GM12874 (cell line): ENCODE measurements around the gene TPST2.

Experiments
- CTCF ChIP-seq: IDR thresholded peaks from 2 replicates; pipeline ENCODE4 v1.5.1; 2011; ENCODE audit warnings: low read depth, mild to moderate bottlenecking, control low read depth, low read length, moderate library complexity; ENCODE audit not compliant: insufficient read depth

TPST2 gene

GRCh38 chr22:26585104-26585790, 4.7 kb downstream of the TPST2 start:
- TF ChIP-seq CTCF: no peak

GRCh38 chr22:26584010-26584409, 5.9 kb downstream of the TPST2 start:
- TF ChIP-seq CTCF: no peak

- TF ChIP-seq CTCF: no peak
Measured at GRCh38 chr22:26581633-26582168, 8.2 kb downstream of the TPST2 start.

- TF ChIP-seq CTCF: no peak
Measured at GRCh38 chr22:26581026-26581425, 8.9 kb downstream of the TPST2 start.

GRCh38 chr22:26580240-26580962, 9.5 kb downstream of the TPST2 start:
- no peak for TF ChIP-seq CTCF

GRCh38 chr22:26579331-26579886, 10.5 kb downstream of the TPST2 start:
- TF ChIP-seq CTCF: no peak

GRCh38 chr22:26577081-26577480, 12.9 kb downstream of the TPST2 start:
- no peak for TF ChIP-seq CTCF
